ENCODE data around the gene DTX2.

Gene DTX2

DNA sequence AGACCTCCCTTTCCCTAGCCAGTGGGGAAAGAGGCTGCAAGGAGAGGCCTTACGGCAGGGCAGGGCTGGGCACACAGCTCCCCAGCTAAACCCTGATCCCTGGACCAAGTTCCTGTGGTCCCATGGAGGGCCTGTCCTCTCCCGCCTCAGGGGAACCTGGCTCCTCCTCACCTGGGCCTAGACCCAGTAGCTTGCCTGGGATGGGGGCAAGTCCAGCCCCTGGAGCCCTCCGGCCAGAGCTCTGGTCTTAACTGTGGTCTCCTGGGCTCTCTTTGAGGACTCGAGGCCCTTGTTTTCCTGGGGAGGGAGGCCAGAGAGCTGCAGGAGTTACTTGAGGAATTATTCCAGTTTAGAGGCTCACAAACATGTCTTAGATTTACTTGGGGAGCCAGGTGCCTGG, 35.3 kb upstream of the DTX2 start:
- TF ChIP-seq TCF4 (CRISPR knock-in tag; IDR thresholded peaks at IDR 0.05; ENCODE audit: borderline replicate concordance) (no peak), ZFP30 (CRISPR knock-in tag; IDR thresholded peaks at IDR 0.05) (no peak), PATZ1 (CRISPR knock-in tag; IDR thresholded peaks at IDR 0.05; ENCODE audit: borderline replicate concordance) (no peak), ISL1 (CRISPR knock-in tag; IDR thresholded peaks at IDR 0.05) (no peak), GLIS3 (CRISPR knock-in tag; IDR thresholded peaks at IDR 0.05) (no peak), SNAI2 (CRISPR knock-in tag; IDR thresholded peaks at IDR 0.05) (no peak), ESRRG (CRISPR knock-in tag; IDR thresholded peaks at IDR 0.05) (no peak), TOX (CRISPR knock-in tag; IDR thresholded peaks at IDR 0.05; ENCODE audit: borderline replicate concordance) (no peak), ZC3H10 (CRISPR knock-in tag; IDR thresholded peaks at IDR 0.05) (no peak)
- TF ChIP-seq, protein P1, sequence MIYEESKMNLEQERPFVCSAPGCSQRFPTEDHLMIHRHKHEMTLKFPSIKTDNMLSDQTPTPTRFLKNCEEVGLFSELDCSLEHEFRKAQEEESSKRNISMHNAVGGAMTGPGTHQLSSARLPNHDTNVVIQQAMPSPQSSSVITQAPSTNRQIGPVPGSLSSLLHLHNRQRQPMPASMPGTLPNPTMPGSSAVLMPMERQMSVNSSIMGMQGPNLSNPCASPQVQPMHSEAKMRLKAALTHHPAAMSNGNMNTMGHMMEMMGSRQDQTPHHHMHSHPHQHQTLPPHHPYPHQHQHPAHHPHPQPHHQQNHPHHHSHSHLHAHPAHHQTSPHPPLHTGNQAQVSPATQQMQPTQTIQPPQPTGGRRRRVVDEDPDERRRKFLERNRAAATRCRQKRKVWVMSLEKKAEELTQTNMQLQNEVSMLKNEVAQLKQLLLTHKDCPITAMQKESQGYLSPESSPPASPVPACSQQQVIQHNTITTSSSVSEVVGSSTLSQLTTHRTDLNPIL (CRISPR knock-in tag; IDR thresholded peaks at IDR 0.05; ENCODE audit: low read depth), result no peak
- TF ChIP-seq, protein P2, sequence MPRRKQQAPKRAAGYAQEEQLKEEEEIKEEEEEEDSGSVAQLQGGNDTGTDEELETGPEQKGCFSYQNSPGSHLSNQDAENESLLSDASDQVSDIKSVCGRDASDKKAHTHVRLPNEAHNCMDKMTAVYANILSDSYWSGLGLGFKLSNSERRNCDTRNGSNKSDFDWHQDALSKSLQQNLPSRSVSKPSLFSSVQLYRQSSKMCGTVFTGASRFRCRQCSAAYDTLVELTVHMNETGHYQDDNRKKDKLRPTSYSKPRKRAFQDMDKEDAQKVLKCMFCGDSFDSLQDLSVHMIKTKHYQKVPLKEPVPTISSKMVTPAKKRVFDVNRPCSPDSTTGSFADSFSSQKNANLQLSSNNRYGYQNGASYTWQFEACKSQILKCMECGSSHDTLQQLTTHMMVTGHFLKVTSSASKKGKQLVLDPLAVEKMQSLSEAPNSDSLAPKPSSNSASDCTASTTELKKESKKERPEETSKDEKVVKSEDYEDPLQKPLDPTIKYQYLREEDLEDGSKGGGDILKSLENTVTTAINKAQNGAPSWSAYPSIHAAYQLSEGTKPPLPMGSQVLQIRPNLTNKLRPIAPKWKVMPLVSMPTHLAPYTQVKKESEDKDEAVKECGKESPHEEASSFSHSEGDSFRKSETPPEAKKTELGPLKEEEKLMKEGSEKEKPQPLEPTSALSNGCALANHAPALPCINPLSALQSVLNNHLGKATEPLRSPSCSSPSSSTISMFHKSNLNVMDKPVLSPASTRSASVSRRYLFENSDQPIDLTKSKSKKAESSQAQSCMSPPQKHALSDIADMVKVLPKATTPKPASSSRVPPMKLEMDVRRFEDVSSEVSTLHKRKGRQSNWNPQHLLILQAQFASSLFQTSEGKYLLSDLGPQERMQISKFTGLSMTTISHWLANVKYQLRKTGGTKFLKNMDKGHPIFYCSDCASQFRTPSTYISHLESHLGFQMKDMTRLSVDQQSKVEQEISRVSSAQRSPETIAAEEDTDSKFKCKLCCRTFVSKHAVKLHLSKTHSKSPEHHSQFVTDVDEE (CRISPR knock-in tag; IDR thresholded peaks at IDR 0.05), result no peak
- ATAC-seq, result no peak

DNA sequence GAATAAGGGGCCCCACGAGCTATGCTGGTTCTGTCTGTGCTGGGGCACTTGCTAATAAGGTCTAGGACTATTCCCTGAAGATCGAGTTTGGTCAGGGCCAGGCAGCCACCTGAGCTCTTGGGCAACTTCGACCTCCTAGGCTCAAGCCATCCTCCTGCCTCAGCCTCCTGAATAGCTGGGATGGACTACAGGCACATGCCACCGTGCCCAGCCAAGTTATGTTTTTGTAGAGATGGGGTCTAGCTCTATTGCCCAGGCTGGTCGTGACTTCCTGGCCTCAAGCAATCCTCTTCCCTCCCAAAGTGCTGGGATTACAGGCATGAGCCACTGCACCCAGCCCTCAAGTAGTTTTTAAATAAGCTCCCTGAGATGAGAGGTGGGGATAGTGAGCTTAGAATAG, 33.9 kb upstream of the DTX2 start:
- ATAC-seq, result no peak

More for the DNA sequence above, 33.9 kb upstream of the DTX2 start:
- TF ChIP-seq ZFP3 (CRISPR knock-in tag; IDR thresholded peaks at IDR 0.05) (no peak), ARNTL (CRISPR knock-in tag; IDR thresholded peaks at IDR 0.05; ENCODE audit: borderline replicate concordance, low read depth) (no peak), SNAI2 (CRISPR knock-in tag; IDR thresholded peaks at IDR 0.05) (no peak), TCF4 (CRISPR knock-in tag; IDR thresholded peaks at IDR 0.05; ENCODE audit: borderline replicate concordance) (no peak), ZC3H10 (CRISPR knock-in tag; IDR thresholded peaks at IDR 0.05) (no peak), ZNF70 (CRISPR knock-in tag; IDR thresholded peaks at IDR 0.05) (no peak), ESRRG (CRISPR knock-in tag; IDR thresholded peaks at IDR 0.05) (no peak), CSDC2 (CRISPR knock-in tag; IDR thresholded peaks at IDR 0.05) (no peak), OSR1 (CRISPR knock-in tag; IDR thresholded peaks at IDR 0.05) (no peak), PATZ1 (CRISPR knock-in tag; IDR thresholded peaks at IDR 0.05; ENCODE audit: borderline replicate concordance) (no peak), TOX (CRISPR knock-in tag; IDR thresholded peaks at IDR 0.05; ENCODE audit: borderline replicate concordance) (no peak), ISL1 (CRISPR knock-in tag; IDR thresholded peaks at IDR 0.05) (no peak), ZNF8 (CRISPR knock-in tag; IDR thresholded peaks at IDR 0.05) (no peak), GLIS3 (CRISPR knock-in tag; IDR thresholded peaks at IDR 0.05) (no peak), ZNF565 (CRISPR knock-in tag; conservative IDR thresholded peaks at IDR 0.05; ENCODE audit: low read depth) (no peak), ZFP30 (CRISPR knock-in tag; IDR thresholded peaks at IDR 0.05) (no peak), RARB (CRISPR knock-in tag; IDR thresholded peaks at IDR 0.05) (no peak)
- TF ChIP-seq, protein P1 (CRISPR knock-in tag; IDR thresholded peaks at IDR 0.05; ENCODE audit: low read depth), result no peak
- TF ChIP-seq, protein P3, sequence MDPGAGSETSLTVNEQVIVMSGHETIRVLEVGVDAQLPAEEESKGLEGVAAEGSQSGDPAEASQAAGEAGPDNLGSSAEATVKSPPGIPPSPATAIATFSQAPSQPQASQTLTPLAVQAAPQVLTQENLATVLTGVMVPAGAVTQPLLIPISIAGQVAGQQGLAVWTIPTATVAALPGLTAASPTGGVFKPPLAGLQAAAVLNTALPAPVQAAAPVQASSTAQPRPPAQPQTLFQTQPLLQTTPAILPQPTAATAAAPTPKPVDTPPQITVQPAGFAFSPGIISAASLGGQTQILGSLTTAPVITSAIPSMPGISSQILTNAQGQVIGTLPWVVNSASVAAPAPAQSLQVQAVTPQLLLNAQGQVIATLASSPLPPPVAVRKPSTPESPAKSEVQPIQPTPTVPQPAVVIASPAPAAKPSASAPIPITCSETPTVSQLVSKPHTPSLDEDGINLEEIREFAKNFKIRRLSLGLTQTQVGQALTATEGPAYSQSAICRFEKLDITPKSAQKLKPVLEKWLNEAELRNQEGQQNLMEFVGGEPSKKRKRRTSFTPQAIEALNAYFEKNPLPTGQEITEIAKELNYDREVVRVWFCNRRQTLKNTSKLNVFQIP (CRISPR knock-in tag; IDR thresholded peaks at IDR 0.05; ENCODE audit: borderline replicate concordance, low read depth), result no peak
- TF ChIP-seq, protein P2 (CRISPR knock-in tag; IDR thresholded peaks at IDR 0.05), result no peak
